ENCODE results near the gene CD47. TPM values are rescaled to one million over a fixed set of nuclear protein-coding genes. Genes with fewer than 3 reads are reported as not detected.

The CD47 gene
- 348 TPM for total RNA-seq

GRCh38 chr3:108090701-108091497 lies at the start of gene CD47:
TSS of gene CD47 (minus strand) at chr3:108091031. CDS start at chr3:108090908, 123 bp downstream.

Other genes starting within 250 kb of the CD47 start
- 72.0 TPM for gene IFT57, start 131.4 kb upstream of the CD47 start, total RNA-seq
- gene HHLA2, start 205.5 kb upstream of the CD47 start, total RNA-seq: not detected